ENCODE results near the gene ELF4. TPM values are rescaled to one million over a fixed set of nuclear protein-coding genes. Genes with fewer than 3 reads are reported as not detected.

ELF4 gene
- total and polyA plus RNA-seq, 2 experiments from 2014 or later = 0.50 to 1.8 TPM

DNA sequence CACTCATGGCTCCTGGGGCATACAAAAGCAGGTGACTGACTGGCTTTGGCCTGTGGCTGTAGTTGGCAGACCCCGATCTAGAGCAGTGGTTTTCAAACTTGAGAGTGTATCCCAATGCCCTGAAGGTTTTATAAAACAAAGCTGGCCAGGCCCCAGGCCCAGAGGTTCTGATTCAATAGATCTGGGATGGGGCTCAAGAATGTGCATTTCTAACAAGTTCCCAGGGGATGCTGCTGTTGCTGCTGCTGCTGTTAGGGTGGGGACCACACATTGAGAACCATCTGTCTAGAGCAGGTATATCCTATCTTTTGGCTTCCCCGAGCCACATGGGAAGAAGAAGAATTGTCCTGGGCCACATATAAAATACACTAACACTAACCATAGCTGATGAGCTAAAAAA is 48.0 kb upstream of the ELF4 start:
- Histone ChIP-seq H3K9me2 (ENCODE audit: insufficient read depth) (no peaks in the 10 kb centered on the region), H3K4me1 (ENCODE audit: insufficient read depth) (no peaks in the 10 kb centered on the region), H3K79me2 (replicated peaks; ENCODE audit: insufficient read depth) (peaks cover 30% of the 10 kb centered on the region), H3K4me3 (no peak overlapping the region), H2AFZ (no peak overlapping the region), H3K36me3 (ENCODE audit: insufficient read depth) (no peaks in the 10 kb centered on the region), H3K27ac (ENCODE audit: low read depth) (no peak overlapping the region), H3F3A (replicated peaks; ENCODE audit: low read depth) (no peaks in the 10 kb centered on the region), H3K27me3 (ENCODE audit: insufficient read depth) (no peaks in the 10 kb centered on the region), H3K4me2 (no peak overlapping the region), H4K20me1 (replicated peaks; ENCODE audit: insufficient read depth) (no peaks in the 10 kb centered on the region; the same call in 1 of the 2 replicates)
- H3K4me1 Mint-ChIP-seq = no peaks in the 10 kb centered on the region
- TF ChIP-seq POLR2AphosphoS5 (IDR thresholded peaks at IDR 0.05; ENCODE audit: low read depth) (no peak), STAT1 (IDR thresholded peaks at IDR 0.05; ENCODE audit: unreplicated experiment) (no peak), ZNF114 (CRISPR knock-in tag; IDR thresholded peaks at IDR 0.05) (no peak), EZH2phosphoT487 (IDR thresholded peaks at IDR 0.05; ENCODE audit: unreplicated experiment) (no peak), CREB1 (CRISPR knock-in tag; IDR thresholded peaks at IDR 0.05; ENCODE audit: low read depth) (no peak), ZNF331 (CRISPR knock-in tag; IDR thresholded peaks at IDR 0.05; ENCODE audit: low read depth) (no peak), JUNB (IDR thresholded peaks at IDR 0.05; ENCODE audit: unreplicated experiment) (no peak)
- TF ChIP-seq, protein P1, sequence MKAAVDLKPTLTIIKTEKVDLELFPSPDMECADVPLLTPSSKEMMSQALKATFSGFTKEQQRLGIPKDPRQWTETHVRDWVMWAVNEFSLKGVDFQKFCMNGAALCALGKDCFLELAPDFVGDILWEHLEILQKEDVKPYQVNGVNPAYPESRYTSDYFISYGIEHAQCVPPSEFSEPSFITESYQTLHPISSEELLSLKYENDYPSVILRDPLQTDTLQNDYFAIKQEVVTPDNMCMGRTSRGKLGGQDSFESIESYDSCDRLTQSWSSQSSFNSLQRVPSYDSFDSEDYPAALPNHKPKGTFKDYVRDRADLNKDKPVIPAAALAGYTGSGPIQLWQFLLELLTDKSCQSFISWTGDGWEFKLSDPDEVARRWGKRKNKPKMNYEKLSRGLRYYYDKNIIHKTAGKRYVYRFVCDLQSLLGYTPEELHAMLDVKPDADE (IDR thresholded peaks at IDR 0.05) = no peak
- TF ChIP-seq, protein P2, sequence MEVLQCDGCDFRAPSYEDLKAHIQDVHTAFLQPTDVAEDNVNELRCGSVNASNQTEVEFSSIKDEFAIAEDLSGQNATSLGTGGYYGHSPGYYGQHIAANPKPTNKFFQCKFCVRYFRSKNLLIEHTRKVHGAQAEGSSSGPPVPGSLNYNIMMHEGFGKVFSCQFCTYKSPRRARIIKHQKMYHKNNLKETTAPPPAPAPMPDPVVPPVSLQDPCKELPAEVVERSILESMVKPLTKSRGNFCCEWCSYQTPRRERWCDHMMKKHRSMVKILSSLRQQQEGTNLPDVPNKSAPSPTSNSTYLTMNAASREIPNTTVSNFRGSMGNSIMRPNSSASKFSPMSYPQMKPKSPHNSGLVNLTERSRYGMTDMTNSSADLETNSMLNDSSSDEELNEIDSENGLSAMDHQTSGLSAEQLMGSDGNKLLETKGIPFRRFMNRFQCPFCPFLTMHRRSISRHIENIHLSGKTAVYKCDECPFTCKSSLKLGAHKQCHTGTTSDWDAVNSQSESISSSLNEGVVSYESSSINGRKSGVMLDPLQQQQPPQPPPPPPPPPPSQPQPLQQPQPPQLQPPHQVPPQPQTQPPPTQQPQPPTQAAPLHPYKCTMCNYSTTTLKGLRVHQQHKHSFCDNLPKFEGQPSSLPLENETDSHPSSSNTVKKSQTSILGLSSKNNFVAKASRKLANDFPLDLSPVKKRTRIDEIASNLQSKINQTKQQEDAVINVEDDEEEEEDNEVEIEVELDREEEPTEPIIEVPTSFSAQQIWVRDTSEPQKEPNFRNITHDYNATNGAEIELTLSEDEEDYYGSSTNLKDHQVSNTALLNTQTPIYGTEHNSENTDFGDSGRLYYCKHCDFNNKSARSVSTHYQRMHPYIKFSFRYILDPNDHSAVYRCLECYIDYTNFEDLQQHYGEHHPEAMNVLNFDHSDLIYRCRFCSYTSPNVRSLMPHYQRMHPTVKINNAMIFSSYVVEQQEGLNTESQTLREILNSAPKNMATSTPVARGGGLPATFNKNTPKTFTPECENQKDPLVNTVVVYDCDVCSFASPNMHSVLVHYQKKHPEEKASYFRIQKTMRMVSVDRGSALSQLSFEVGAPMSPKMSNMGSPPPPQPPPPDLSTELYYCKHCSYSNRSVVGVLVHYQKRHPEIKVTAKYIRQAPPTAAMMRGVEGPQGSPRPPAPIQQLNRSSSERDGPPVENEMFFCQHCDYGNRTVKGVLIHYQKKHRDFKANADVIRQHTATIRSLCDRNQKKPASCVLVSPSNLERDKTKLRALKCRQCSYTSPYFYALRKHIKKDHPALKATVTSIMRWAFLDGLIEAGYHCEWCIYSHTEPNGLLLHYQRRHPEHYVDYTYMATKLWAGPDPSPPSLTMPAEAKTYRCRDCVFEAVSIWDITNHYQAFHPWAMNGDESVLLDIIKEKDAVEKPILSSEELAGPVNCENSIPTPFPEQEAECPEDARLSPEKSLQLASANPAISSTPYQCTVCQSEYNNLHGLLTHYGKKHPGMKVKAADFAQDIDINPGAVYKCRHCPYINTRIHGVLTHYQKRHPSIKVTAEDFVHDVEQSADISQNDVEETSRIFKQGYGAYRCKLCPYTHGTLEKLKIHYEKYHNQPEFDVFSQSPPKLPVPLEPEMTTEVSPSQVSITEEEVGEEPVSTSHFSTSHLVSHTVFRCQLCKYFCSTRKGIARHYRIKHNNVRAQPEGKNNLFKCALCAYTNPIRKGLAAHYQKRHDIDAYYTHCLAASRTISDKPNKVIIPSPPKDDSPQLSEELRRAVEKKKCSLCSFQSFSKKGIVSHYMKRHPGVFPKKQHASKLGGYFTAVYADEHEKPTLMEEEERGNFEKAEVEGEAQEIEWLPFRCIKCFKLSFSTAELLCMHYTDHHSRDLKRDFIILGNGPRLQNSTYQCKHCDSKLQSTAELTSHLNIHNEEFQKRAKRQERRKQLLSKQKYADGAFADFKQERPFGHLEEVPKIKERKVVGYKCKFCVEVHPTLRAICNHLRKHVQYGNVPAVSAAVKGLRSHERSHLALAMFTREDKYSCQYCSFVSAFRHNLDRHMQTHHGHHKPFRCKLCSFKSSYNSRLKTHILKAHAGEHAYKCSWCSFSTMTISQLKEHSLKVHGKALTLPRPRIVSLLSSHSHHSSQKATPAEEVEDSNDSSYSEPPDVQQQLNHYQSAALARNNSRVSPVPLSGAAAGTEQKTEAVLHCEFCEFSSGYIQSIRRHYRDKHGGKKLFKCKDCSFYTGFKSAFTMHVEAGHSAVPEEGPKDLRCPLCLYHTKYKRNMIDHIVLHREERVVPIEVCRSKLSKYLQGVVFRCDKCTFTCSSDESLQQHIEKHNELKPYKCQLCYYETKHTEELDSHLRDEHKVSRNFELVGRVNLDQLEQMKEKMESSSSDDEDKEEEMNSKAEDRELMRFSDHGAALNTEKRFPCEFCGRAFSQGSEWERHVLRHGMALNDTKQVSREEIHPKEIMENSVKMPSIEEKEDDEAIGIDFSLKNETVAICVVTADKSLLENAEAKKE (CRISPR knock-in tag; IDR thresholded peaks at IDR 0.05) = no peak
- TF ChIP-seq, protein P3, sequence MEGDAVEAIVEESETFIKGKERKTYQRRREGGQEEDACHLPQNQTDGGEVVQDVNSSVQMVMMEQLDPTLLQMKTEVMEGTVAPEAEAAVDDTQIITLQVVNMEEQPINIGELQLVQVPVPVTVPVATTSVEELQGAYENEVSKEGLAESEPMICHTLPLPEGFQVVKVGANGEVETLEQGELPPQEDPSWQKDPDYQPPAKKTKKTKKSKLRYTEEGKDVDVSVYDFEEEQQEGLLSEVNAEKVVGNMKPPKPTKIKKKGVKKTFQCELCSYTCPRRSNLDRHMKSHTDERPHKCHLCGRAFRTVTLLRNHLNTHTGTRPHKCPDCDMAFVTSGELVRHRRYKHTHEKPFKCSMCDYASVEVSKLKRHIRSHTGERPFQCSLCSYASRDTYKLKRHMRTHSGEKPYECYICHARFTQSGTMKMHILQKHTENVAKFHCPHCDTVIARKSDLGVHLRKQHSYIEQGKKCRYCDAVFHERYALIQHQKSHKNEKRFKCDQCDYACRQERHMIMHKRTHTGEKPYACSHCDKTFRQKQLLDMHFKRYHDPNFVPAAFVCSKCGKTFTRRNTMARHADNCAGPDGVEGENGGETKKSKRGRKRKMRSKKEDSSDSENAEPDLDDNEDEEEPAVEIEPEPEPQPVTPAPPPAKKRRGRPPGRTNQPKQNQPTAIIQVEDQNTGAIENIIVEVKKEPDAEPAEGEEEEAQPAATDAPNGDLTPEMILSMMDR (conservative IDR thresholded peaks at IDR 0.05; ENCODE audit: low read depth in 2 of 2) = no peak
- TF ChIP-seq, protein P4, sequence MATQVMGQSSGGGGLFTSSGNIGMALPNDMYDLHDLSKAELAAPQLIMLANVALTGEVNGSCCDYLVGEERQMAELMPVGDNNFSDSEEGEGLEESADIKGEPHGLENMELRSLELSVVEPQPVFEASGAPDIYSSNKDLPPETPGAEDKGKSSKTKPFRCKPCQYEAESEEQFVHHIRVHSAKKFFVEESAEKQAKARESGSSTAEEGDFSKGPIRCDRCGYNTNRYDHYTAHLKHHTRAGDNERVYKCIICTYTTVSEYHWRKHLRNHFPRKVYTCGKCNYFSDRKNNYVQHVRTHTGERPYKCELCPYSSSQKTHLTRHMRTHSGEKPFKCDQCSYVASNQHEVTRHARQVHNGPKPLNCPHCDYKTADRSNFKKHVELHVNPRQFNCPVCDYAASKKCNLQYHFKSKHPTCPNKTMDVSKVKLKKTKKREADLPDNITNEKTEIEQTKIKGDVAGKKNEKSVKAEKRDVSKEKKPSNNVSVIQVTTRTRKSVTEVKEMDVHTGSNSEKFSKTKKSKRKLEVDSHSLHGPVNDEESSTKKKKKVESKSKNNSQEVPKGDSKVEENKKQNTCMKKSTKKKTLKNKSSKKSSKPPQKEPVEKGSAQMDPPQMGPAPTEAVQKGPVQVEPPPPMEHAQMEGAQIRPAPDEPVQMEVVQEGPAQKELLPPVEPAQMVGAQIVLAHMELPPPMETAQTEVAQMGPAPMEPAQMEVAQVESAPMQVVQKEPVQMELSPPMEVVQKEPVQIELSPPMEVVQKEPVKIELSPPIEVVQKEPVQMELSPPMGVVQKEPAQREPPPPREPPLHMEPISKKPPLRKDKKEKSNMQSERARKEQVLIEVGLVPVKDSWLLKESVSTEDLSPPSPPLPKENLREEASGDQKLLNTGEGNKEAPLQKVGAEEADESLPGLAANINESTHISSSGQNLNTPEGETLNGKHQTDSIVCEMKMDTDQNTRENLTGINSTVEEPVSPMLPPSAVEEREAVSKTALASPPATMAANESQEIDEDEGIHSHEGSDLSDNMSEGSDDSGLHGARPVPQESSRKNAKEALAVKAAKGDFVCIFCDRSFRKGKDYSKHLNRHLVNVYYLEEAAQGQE (IDR thresholded peaks at IDR 0.05; ENCODE audit: unreplicated experiment) = no peak
- peak; percentile 3 for DNase-seq (ENCODE audit: low spot score)
- no peak overlapping the region for H3K27ac Mint-ChIP-seq
- H3K4me3 Mint-ChIP-seq = no peak overlapping the region
- no peak for ATAC-seq
- H3K36me3 Mint-ChIP-seq (ENCODE audit: low read depth) = no peaks in the 10 kb centered on the region; the same call in 2 of the 3 replicates
- H3K9me3 Mint-ChIP-seq = no peaks in the 10 kb centered on the region
- no peaks in the 10 kb centered on the region for H3K27me3 Mint-ChIP-seq (ENCODE audit: insufficient read depth, low read depth, poor library complexity)
